PC-3 (cell line): ENCODE measurements around the gene KERA. TPM values are rescaled to one million over a fixed set of nuclear protein-coding genes. Genes with fewer than 3 reads are reported as not detected.
A peak's percentile ranks its signal among the peaks of the same experiment; 100 is the strongest.

Source experiments
- ATAC-seq: fragments of 200-7000 bp; cut with Tn5 transposase; 2 replicates; pipeline ENCODE4 v1.9.1; 2020; ENCODE audit warnings: mild to moderate bottlenecking, moderate library complexity
- BruUV-seq: library from RNA; stranded (reverse); fragments of 400-500 nt; replicated peaks from 2 replicates; lab custom pipeline; 2021; lab: Mats Ljungman, UMichigan
- CTCF ChIA-PET: fragments of 300-600 bp; sonication (Branson Sonifier 250); formaldehyde crosslinking; loops from one replicate; lab custom pipeline; 2022; ENCODE audit warnings: antibody characterized with exemption; lab: Charles Lee
- POLR2A ChIA-PET: fragments of 300-600 bp; sonication (Branson Sonifier 250); formaldehyde crosslinking; loops from one replicate; lab custom pipeline; 2022; ENCODE audit warnings: antibody characterized with exemption; ENCODE audit not compliant: unreplicated experiment; lab: Charles Lee
- DNase-seq: peaks from one replicate; pipeline ENCODE4 v3.0.0-alpha.2; 2015
- H2AFZ ChIP-seq: fragments of 300-600 bp; sonication (generic); 2 replicates; pipeline ENCODE4 v1.6.0; 2016; ENCODE audit warnings: antibody characterized with exemption, low read length
- H3F3A ChIP-seq: fragments of 300-600 bp; sonication (generic); one replicate; pipeline ENCODE4 v1.6.0; 2017; ENCODE audit warnings: antibody characterized with exemption, low read length, control low read depth, mild to moderate bottlenecking; ENCODE audit not compliant: unreplicated experiment
- H3K27ac ChIP-seq: fragments of 300-600 bp; sonication (generic); 2 replicates; pipeline ENCODE4 v1.5.1; 2016; ENCODE audit warnings: mild to moderate bottlenecking, low read length
- H3K27me3 ChIP-seq: fragments of 300-600 bp; sonication (generic); 2 replicates; pipeline ENCODE4 v1.6.1; 2016; ENCODE audit warnings: low read length, mixed read lengths
- H3K36me3 ChIP-seq: fragments of 300-600 bp; sonication (generic); 2 replicates; pipeline ENCODE4 v1.6.1; 2016; ENCODE audit warnings: low read depth, mixed run types, low read length, mixed read lengths
- H3K4me1 ChIP-seq: fragments of 300-600 bp; sonication (generic); 2 replicates; pipeline ENCODE4 v1.5.1; 2016; ENCODE audit warnings: low read length; ENCODE audit not compliant: insufficient read depth
- H3K4me2 ChIP-seq: fragments of 300-600 bp; sonication (generic); 2 replicates; pipeline ENCODE4 v1.6.0; 2016; ENCODE audit warnings: low read length
- H3K4me3 ChIP-seq: fragments of 300-600 bp; sonication (generic); 2 replicates; pipeline ENCODE4 v1.5.1; 2016; ENCODE audit warnings: mild to moderate bottlenecking, low read length, mixed read lengths
- H3K79me2 ChIP-seq: fragments of 300-600 bp; sonication (generic); 2 replicates; pipeline ENCODE4 v1.6.1; 2017; ENCODE audit warnings: low read length, mixed read lengths
- H3K9ac ChIP-seq: fragments of 300-600 bp; sonication (generic); 2 replicates; pipeline ENCODE4 v1.6.0; 2016; ENCODE audit warnings: mild to moderate bottlenecking, low read length
- H3K9me2 ChIP-seq: fragments of 300-600 bp; sonication (generic); replicated peaks from 2 replicates; pipeline ENCODE4 v1.6.1; 2016; ENCODE audit warnings: mixed run types, low read length, mixed read lengths
- H3K9me3 ChIP-seq: fragments of 300-600 bp; sonication (generic); 2 replicates; pipeline ENCODE4 v1.6.1; 2016; ENCODE audit warnings: low read length, mixed read lengths
- H4K20me1 ChIP-seq: fragments of 300-600 bp; sonication (generic); 2 replicates; pipeline ENCODE4 v1.6.1; 2016; ENCODE audit warnings: low read length, mixed read lengths
- CTCF ChIP-seq: fragments of 300-600 bp; sonication (generic); conservative IDR thresholded peaks from 2 replicates; pipeline ENCODE4 v1.5.1; 2017; ENCODE audit warnings: antibody characterized with exemption, low read depth, mild to moderate bottlenecking, low read length
- EZH2 ChIP-seq: fragments of 300-600 bp; sonication (generic); IDR thresholded peaks from one replicate; pipeline ENCODE4 v1.6.1; 2017; ENCODE audit warnings: antibody characterized with exemption, mild to moderate bottlenecking, low read length; ENCODE audit not compliant: unreplicated experiment
- EZH2phosphoT487 ChIP-seq: fragments of 300-600 bp; sonication (generic); IDR thresholded peaks from 2 replicates; pipeline ENCODE4 v1.6.1; 2018; ENCODE audit warnings: mild to moderate bottlenecking, antibody characterized with exemption, low read length, borderline replicate concordance
- intact Hi-C: fragments of 100-400 bp; cut with micrococcal nuclease; formaldehyde crosslinking; loops from 2 replicates; pipeline ENCODE4 v1.9.0; 2023
- total RNA-seq: library from RNA; depleted of rRNA; stranded (reverse); fragments of >200 nt; gene quantifications from 2 replicates; pipeline ENCODE4 v1.2.3, GENCODE V29; 2014

The KERA gene
- total RNA-seq, 1 experiment from 2014 or later = not detected

GRCh38 chr12:91037276-91037675 lies 20.5 kb downstream of the KERA start:
- Histone ChIP-seq H3F3A (no peaks in the 10 kb centered on the region), H3K9ac (no peak overlapping the region), H3K4me3 (no peak overlapping the region), H3K27me3 (no peaks in the 10 kb centered on the region; the same call in 1 of the 2 replicates), H3K36me3 (no peaks in the 10 kb centered on the region), H3K79me2 (no peaks in the 10 kb centered on the region), H2AFZ (no peak overlapping the region), H4K20me1 (no peaks in the 10 kb centered on the region), H3K27ac (no peak overlapping the region), H3K9me2 (no peaks in the 10 kb centered on the region), H3K9me3 (no peaks in the 10 kb centered on the region), H3K4me2 (no peak overlapping the region), H3K4me1 (no peaks in the 10 kb centered on the region)
- no peak for ATAC-seq
- no peak for DNase-seq
- ChIA-PET CTCF (no interaction called here), POLR2A (no interaction called here)
- no peak for TF ChIP-seq EZH2
- TF ChIP-seq EZH2phosphoT487 = no peak
- no peak for TF ChIP-seq CTCF
- no TSS peak for BruUV-seq
- intact Hi-C loops = no loop called here

- H3K9ac ChIP-seq = no peak overlapping the region
- no peaks in the 10 kb centered on the region for H3F3A ChIP-seq
- H3K27me3 ChIP-seq = no peaks in the 10 kb centered on the region
- TF ChIP-seq EZH2phosphoT487 (no peak), EZH2 (no peak), CTCF (no peak)
- no peak overlapping the region for H3K27ac ChIP-seq
- no peaks in the 10 kb centered on the region for H3K9me3 ChIP-seq
- H3K36me3 ChIP-seq = no peaks in the 10 kb centered on the region
- ATAC-seq (no peak), DNase-seq (no peak)
- H2AFZ ChIP-seq = no peak overlapping the region
- H3K79me2 ChIP-seq = no peaks in the 10 kb centered on the region
- no peaks in the 10 kb centered on the region for H4K20me1 ChIP-seq
- ChIA-PET CTCF (no interaction called here), POLR2A (no interaction called here)
- H3K9me2 ChIP-seq = no peaks in the 10 kb centered on the region
- H3K4me2 ChIP-seq = no peak overlapping the region
- H3K4me3 ChIP-seq = no peak overlapping the region
- intact Hi-C loops = no loop called here
- no peaks in the 10 kb centered on the region for H3K4me1 ChIP-seq
- no TSS peak for BruUV-seq
These were observed 24.6 kb downstream of the KERA start for GRCh38 chr12:91033251-91033650.

- Histone ChIP-seq H3K36me3 (no peaks in the 10 kb centered on the region), H3K9me2 (no peaks in the 10 kb centered on the region), H3K4me3 (no peak overlapping the region), H4K20me1 (no peaks in the 10 kb centered on the region), H3F3A (no peaks in the 10 kb centered on the region), H3K9ac (no peak overlapping the region), H2AFZ (no peak overlapping the region), H3K79me2 (no peaks in the 10 kb centered on the region), H3K4me1 (peaks cover 19% of the 10 kb centered on the region), H3K27ac (peak overlapping the region; percentile 26), H3K9me3 (no peaks in the 10 kb centered on the region), H3K4me2 (peak overlapping the region; percentile 57), H3K27me3 (no peaks in the 10 kb centered on the region)
- POLR2A ChIA-PET = no interaction called here
- BruUV-seq = no TSS peak
- DNase-seq = peak; percentile 81
- ATAC-seq = peak; percentile 98
- no peak for TF ChIP-seq EZH2phosphoT487
- TF ChIP-seq EZH2 = no peak
- no peak for TF ChIP-seq CTCF
- CTCF ChIA-PET = no interaction called here
- intact Hi-C loops = loop anchor here (5.0 kb wide), 1 partner anchor 49 kb away; no protein-coding TSS in a partner anchor
These were observed 34.4 kb downstream of the KERA start for GRCh38 chr12:91023326-91024004.
